ENCODE measurements around the gene CCNH.

CCNH gene

DNA sequence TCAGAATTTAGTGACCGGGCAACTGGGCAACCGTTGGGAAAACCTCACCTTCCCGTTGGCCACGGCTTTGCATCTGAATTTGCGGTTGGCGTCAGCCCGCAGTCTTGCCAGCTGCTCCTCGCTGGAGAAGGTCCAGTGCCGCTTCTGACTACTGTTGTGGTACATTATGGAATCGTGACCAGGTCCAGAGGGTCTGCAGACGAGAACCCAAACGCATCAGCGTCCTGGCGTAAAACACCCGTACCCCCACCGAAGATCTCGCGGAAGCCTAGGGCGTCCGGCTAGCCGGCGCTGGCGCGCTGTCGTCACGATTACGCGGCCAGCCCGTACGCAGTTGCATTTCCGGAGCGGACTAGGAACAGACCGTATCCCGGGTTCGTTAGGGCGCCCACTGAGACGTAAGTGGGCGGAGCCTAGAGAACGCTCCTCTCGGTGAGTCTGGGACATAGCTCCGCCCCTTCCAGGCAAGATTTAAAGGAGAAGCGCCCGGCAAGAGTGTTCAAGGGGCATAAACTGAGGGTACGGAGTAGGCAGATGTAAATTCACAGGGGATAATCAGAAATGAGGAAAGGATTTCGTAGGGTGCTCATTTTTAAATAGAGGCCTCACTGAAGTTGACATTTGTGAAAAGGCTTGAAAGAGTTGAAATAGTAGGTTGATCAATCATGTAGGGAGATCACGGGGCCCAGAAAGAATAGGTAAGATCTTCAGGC is at the start of gene CCNH:
Gene CCNH, minus strand, starts transcription at position 301 of the 713 bp plus-strand sequence. Its CDS starts 136 bp downstream, at position 165.
- intact Hi-C loops (cut with DNase I) = loop anchor here (10.0 kb wide), 2 partner anchors 362 to 1272 kb away; no protein-coding TSS in a partner anchor
- peak; percentile 96 to 100 (median 98) for DNase-seq

- DNase-seq = no peak
- intact Hi-C loops (cut with DNase I) = no loop called here
Measured at GRCh38 chr5:87457706-87458105, 45.0 kb upstream of the CCNH start.

GRCh38 chr5:87453801-87454200 is 41.1 kb upstream of the CCNH start:
- intact Hi-C loops (cut with DNase I) = no loop called here
- no peak for DNase-seq

- DNase-seq = no peak
- intact Hi-C loops (cut with DNase I) = no loop called here
Measured at GRCh38 chr5:87452837-87453236, 40.1 kb upstream of the CCNH start.

GRCh38 chr5:87442419-87442818 is 29.7 kb upstream of the CCNH start:
- intact Hi-C loops (cut with DNase I) = no loop called here
- no peak for DNase-seq

- intact Hi-C loops (cut with DNase I) = no loop called here
- DNase-seq = no peak
Measured at GRCh38 chr5:87438231-87438630, 25.5 kb upstream of the CCNH start.

DNA sequence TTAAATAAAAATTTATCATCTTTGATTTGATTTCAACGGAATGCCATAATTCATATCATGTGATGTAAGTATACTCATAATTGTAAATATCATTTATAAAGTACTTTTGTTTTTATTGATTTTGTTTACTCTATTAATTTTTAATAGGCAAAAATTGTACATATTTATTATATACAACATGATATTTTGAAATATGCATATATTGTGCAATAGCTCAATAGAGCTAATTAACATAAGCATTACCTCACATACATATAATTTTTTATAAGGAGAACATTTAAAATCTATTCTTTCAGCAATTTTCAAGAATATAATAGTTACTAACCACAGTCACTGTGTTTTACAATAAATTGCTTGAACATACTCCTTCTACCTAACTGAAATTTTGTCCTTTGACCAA is 25.0 kb upstream of the CCNH start:
- intact Hi-C loops (cut with DNase I) = no loop called here
- no peak for DNase-seq

DNA sequence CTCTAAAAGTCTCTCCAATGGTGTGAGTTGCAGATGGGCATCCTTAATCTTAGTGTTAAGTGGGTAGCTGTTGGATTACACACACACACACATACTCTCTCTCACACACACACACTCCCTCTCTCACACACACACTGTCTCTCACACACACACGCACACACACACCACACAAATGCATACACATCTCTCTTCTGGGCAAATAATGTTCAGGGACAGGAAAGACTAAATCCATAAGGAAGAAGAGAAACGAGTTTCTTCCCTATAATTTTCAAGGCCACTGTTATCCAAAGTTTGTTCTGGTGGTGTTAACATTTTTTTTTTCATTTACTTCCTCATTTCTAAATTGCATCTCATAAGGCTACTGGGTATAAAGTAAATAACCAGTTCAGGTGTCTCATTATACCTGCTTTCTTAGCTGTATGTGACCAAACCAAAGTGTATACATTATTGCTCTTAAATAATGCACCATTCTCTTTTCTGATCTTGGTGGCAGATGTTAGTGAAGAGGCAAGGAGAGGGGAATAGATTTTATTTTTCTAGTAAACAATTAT is 22.5 kb upstream of the CCNH start:
- intact Hi-C loops (cut with DNase I) = no loop called here
- DNase-seq = no peak

DNA sequence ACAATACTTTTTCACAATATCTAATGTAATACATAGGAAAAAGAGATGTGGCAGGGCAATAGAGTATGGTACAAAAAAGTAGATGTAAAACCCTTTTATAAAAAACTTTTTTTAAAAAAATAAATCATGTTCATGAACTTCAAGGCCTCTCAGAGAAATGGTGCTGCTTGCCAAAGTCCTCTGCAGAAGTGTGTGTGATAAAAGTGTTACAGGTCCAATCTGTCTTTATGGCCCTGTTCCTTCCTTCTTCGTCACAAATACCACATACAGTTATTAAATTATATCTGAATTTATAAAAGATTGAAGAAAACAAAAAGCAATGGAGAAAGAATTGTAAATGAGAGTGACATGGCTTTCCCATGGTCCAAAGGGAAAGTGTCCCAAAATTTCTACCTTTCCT is 21.7 kb upstream of the CCNH start:
- intact Hi-C loops (cut with DNase I) = no loop called here
- no peak for DNase-seq

DNA sequence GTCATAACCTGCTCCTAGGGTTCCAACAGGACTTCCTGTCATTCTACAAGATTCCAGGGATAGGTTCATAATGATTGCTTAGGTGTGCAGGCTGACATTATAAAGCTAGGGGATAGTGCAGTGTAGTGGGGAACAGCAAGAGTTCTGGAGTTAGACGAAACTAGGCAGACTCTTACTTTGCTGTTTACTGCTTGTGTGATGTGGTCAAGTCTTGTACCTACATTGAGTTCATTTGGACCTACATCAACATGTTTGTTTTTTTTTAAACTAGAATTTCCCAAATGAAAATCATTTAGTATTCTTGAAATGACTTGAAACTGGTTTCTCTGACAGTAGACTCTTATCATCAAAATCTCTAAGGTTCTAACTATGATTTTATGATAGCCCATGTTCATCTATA is 21.2 kb upstream of the CCNH start:
- intact Hi-C loops (cut with DNase I) = no loop called here
- no peak for DNase-seq

- DNase-seq = no peak
- intact Hi-C loops (cut with DNase I) = no loop called here
Measured at GRCh38 chr5:87432460-87432859, 19.7 kb upstream of the CCNH start.

DNA sequence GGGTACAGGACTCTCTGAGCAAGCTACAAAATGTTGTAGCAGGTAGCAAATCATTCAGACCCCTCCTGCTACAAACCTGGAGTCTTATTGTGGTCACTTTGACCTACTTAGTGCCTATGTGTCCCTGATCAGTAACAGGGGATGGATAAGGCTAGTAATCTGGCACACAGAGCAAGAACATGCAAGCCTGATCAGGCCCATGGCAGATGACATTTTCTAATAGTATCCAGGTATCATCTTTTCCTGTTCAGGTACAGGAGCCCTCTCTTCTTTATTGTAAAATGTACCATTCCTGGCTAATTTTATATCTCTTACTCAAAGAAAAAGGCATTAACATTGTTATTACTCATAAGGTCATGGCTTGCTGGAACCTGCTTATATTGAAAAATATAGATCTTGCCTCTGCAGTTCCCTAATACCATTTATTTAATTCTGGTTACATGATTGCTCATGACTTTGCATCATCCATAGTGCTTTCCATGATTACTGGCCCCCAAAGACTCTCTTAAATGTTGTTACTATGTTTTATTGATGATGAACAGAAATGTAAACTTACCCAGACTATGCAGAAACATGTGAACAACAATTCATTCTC is 18.2 kb upstream of the CCNH start:
- no peak for DNase-seq

GRCh38 chr5:87423755-87424154 is 11.0 kb upstream of the CCNH start:
- no peak for DNase-seq

More for the DNA sequence above, 18.2 kb upstream of the CCNH start:
- intact Hi-C loops (cut with DNase I) = no loop called here

DNA sequence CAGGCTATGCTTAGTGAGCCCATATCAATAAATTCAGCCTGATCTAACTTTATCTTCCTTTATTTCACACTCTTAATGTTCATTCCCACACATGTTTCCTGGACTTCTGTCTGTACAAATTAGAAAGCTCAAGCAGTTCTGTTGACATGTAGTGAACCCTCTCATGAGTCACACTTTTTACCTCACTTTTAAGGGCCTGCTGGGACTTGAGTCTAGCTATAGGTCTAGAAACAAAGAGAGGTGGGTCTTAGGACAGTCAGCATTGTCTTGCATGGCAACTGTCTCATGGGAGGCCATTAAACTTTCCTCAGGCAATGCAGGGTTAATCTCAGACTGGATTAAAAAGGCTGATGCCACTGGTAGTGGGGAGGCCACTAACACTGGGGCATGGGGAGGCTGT is 8.6 kb upstream of the CCNH start:
- intact Hi-C loops (cut with DNase I) = loop anchor here (10.0 kb wide), 1 partner anchor 773 kb away; no protein-coding TSS in a partner anchor
- no peak for DNase-seq

More at GRCh38 chr5:87423755-87424154, 11.0 kb upstream of the CCNH start:
- intact Hi-C loops (cut with DNase I) = loop anchor here (10.0 kb wide), 1 partner anchor 771 kb away; no protein-coding TSS in a partner anchor

DNA sequence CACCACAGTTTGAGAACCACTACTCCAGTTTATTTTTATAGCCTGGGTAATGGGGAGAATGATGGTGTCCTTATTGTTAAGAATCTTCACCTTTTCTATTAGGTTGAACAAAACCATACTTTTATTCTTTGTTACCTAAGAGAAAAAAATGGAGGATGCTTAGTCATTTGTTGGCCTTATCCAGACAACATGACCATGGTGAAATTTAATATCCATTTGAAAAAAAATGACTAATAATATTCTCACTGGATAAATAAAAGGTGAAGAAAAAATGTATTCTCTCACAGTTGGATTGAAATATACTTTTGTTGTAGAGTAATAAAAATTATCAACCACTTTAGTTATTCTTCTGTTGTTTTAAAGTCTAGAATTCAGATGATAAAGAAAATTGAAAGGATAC is 5.8 kb upstream of the CCNH start:
- DNase-seq = no peak
- intact Hi-C loops (cut with DNase I) = loop anchor here (10.0 kb wide), 2 partner anchors 356 to 1266 kb away; no protein-coding TSS in a partner anchor

DNA sequence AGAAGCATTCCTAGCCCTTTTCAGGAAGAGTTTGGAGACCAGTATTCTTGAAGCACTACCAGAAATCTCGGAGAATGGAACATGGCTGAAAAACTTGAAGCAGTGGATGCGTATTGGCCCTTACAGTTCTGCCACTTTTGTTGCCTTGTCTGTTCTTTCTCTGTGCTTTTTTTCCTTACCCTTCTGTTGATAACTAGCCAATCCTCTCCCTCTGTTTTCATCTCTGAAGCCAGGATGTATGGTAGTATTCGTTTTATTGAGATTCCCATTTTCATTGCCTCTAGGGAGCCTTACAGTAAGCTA is 564 bp upstream of the CCNH start:
- intact Hi-C loops (cut with DNase I) = loop anchor here (10.0 kb wide), 2 partner anchors 362 to 1272 kb away; no protein-coding TSS in a partner anchor
- DNase-seq = no peak

DNA sequence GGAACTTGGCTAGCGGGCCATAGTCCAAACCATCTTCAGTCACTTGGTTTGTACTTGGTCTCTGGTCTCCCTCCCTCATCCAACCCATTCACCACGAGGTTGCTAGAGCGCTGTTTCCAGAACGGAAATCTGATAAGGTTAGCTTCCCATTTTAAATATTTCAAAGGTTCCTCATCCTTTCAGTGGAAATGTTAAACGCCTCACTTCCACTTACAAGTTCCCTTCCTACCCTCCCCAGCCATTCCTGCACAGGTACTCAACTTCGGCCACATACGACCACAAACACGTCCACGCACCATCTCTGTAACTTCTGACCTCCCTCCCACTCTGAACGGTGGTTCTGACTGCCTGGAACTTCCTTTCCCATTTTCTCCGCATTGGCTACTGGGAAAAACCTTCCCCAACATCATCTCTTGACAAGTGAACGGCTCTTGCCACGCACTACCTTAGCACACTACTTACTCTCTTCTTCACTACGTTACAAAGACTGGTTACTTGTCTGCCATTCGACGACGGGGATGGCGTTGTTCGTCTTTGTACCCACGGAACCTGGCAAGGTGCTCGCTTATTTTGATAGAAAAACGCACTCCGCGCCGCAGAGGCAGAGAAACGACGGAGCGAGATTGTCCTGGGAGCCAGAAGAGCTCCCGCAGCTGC is 629 bp downstream of the CCNH start:
- DNase-seq = no peak
- intact Hi-C loops (cut with DNase I) = loop anchor here (10.0 kb wide), 2 partner anchors 363 to 1273 kb away; no protein-coding TSS in a partner anchor

DNA sequence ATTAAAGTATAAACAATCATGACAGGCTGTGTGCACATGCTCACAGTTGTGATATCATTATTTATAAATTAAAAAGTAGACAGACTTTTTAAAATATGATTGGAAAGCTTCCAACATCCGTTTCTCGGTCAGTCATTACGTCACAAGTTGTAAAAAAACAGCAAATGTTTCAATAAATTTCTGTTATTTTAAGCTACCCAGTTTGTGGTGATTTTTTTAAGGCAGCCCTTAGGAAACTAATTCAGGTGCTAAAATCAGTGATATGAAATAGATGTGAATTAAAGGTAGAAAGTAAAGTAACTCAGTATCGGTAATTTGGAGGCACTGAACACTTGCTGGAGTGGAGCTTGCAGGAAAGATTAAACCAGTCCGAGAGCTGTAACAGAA is 1.2 kb downstream of the CCNH start:
- intact Hi-C loops (cut with DNase I) = loop anchor here (10.0 kb wide), 2 partner anchors 363 to 1273 kb away; no protein-coding TSS in a partner anchor

GRCh38 chr5:87410931-87411330 is 1.8 kb downstream of the CCNH start:
- intact Hi-C loops (cut with DNase I) = loop anchor here (10.0 kb wide), 2 partner anchors 364 to 1274 kb away; no protein-coding TSS in a partner anchor
- no peak for DNase-seq

More for the DNA sequence above, 1.2 kb downstream of the CCNH start:
- DNase-seq = no peak

DNA sequence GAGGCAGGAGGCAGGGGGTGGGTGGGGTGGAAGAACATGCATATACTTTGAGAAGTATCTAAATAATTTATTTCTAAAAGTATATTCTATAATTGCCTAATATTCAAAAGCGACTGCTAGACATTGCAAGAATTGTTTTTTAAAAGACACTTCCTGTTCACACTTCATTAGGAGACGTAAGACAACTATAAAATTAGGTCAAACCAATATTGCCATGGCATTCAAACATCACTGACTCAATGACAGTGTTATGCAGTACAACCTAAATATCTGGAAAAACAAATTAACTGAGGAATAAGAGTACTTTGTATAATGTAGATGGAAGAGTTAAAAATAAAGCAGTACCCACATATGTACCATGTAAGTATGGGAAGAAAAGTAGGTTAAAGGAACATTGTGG is 4.5 kb downstream of the CCNH start:
- intact Hi-C loops (cut with DNase I) = no loop called here
- no peak for DNase-seq
